NCI-H146 treated with DMSO at 0.1 percent for 48 hours (cell line): ENCODE measurements around the gene IL17F.

ENCODE experiments used
- DNase-seq: peaks from one replicate; lab custom pipeline; 2025; ENCODE audit not compliant: unreplicated experiment; lab: John Stamatoyannopoulos, UW

The IL17F gene

DNA sequence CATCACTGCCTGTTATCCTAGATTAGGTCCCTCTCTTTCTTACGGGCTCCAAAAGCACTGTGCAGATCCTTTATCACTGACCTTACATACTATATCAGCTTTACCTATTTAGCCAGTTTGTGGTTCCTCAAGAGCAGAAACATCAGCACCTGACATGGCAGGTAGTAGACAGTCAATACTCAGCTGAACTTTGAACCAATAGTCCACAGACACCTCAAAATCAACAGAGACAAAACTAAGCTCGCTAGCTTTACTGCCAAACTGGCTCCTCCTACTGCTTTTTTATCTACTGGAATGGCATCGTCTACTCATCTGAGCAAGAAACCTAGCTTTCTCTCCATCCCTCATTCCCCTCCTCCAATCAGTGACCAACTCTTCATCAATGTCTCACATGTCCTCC is 52.5 kb downstream of the IL17F start:
- DNase-seq: no peak

DNA sequence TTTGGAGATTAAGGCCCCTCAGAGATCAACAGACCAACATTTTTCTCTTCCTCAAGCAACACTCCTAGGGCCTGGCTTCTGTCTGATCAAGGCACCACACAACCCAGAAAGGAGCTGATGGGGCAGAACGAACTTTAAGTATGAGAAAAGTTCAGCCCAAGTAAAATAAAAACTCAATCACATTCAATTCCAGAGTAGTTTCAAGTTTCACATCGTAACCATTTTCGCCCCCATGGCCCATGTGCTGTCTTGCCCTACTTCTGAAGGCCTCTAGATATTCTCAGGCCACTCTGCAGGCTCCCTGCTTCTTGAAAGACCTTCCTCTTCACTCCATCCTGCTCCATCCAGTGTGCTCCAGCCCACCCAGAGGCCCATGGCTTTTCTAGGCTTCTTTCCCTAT is 53.9 kb downstream of the IL17F start:
- no peak for DNase-seq

DNA sequence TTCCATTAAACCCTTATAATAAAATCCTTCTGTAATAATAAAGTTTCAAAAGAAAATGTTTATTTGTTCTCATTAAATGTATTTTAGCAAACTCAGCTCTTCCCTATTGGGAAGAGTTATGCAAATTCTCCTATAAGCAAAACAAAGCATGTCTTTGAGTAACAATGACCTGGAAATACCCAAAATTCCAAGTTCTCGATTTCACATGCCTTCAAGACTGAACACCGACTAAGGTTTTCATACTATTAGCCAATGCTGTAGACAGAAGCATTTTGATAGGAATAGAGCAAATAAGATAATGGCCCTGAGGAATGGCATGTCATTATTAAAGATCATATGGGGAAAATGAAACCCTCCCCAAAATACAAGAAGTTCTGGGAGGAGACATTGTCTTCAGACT is 54.3 kb downstream of the IL17F start:
- no peak for DNase-seq

DNA sequence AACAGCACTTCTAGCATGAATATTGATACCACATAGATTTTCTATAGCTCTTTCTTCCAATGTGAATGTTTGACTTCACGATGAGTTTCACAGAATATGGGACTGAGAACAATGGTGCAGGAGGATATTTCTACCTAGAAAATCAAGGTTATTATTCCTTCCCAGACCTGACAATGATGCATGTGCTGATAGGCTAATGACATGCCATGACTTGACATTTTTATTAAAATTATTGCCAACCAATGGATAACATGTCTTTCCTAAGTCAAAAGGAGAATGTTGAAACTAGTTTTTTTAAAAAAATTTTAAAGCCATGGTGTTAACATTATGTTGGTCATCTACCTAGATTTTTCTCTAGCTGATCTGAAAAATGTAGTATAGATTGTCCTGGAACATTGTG is 57.2 kb downstream of the IL17F start:
- no peak for DNase-seq
